Peyer's patch (tissue), 4 donors: ENCODE measurements around the gene F5.

ENCODE experiments used
- CTCF ChIP-seq, 6 experiments: fragments of 450-650 bp in 4 of 6; fragments of 200-600 bp in 2 of 6; sonication (generic) in 1 of 6; IDR thresholded peaks; one replicate each; pipeline ENCODE4 v1.5.1; 2017 to 2019; ENCODE audit warnings: antibody characterized with exemption in 6 of 6, mild to moderate bottlenecking in 3 of 6, moderate library complexity in 1 of 6
- POLR2A ChIP-seq, 2 donors: fragments of 450-650 bp; IDR thresholded peaks; one replicate each; pipeline ENCODE4 v1.5.1; 2017; ENCODE audit warnings: antibody characterized with exemption in 2 of 2, mild to moderate bottlenecking in 2 of 2, moderate library complexity in 2 of 2

- TF ChIP-seq POLR2A (IDR thresholded peaks at IDR 0.05) (no peak), CTCF (IDR thresholded peaks at IDR 0.05) (no peak)
These were observed 65.1 kb downstream of the F5 start for GRCh38 chr1:169521226-169521625.
